CD4-positive, alpha-beta T cell treated with Interleukin-4 for 4 hours (primary cell): Measurements from ENCODE around the gene PER1.
"Not testable (repeated sequence)": the region's sequence is repeated elsewhere in the genome, so short reads cannot be mapped to it uniquely, and the experiment has no call there.

Source experiments
- DNase-seq: peaks from one replicate; pipeline ENCODE4 v3.0.0-alpha.2; 2020

The PER1 gene

GRCh38 chr17:8120520-8121406, 31.4 kb downstream of the PER1 start:
- peak; percentile 55 for DNase-seq

- peak; percentile 90 for DNase-seq
Measured at GRCh38 chr17:8119581-8120519, 32.4 kb downstream of the PER1 start.

GRCh38 chr17:8118769-8119580, 33.2 kb downstream of the PER1 start:
- peak; percentile 81 for DNase-seq

- DNase-seq, result peak; percentile 30
Measured at GRCh38 chr17:8117980-8118768, 34.0 kb downstream of the PER1 start, which contains the start of gene ALOXE3. ALOXE3 (minus strand) TSS chr17:8118514; CDS start chr17:8117990, 524 bp downstream.

- no peak for DNase-seq
Measured at GRCh38 chr17:8117367-8117979, 34.7 kb downstream of the PER1 start.

GRCh38 chr17:8116776-8117175, 35.4 kb downstream of the PER1 start:
- DNase-seq, result no peak

GRCh38 chr17:8110907-8111306, 41.3 kb downstream of the PER1 start:
- DNase-seq, result no peak

GRCh38 chr17:8110456-8110804, 41.8 kb downstream of the PER1 start:
- no peak for DNase-seq

GRCh38 chr17:8109661-8110455, 42.3 kb downstream of the PER1 start:
- peak; percentile 70 for DNase-seq

- DNase-seq, result no peak
Measured at GRCh38 chr17:8108972-8109660, 43.1 kb downstream of the PER1 start.

GRCh38 chr17:8106980-8107379, 45.2 kb downstream of the PER1 start:
- DNase-seq, result not testable (repeated sequence)

GRCh38 chr17:8105957-8106398, 46.2 kb downstream of the PER1 start:
- no peak for DNase-seq

- DNase-seq, result no peak
Measured at GRCh38 chr17:8104911-8105310, 47.3 kb downstream of the PER1 start.

GRCh38 chr17:8103549-8103948, 48.7 kb downstream of the PER1 start:
- no peak for DNase-seq

- no peak for DNase-seq
Measured at GRCh38 chr17:8101721-8102120, 50.5 kb downstream of the PER1 start.

GRCh38 chr17:8100763-8101162, 51.4 kb downstream of the PER1 start:
- DNase-seq, result no peak

- no peak for DNase-seq
Measured at GRCh38 chr17:8100111-8100510, 52.1 kb downstream of the PER1 start.

- DNase-seq, result no peak
Measured at GRCh38 chr17:8096541-8096940, 55.7 kb downstream of the PER1 start.

- DNase-seq, result no peak
Measured at GRCh38 chr17:8095361-8095760, 56.8 kb downstream of the PER1 start.
